Renal pelvis (tissue), 4 donors: ENCODE results near the gene TMC4. TPM values are rescaled to one million over a fixed set of nuclear protein-coding genes. Genes with fewer than 3 reads are reported as not detected.

Source experiments
- DNase-seq: peaks from one replicate; pipeline ENCODE4 v3.0.0-alpha.2; 2013
- polyA plus RNA-seq, 3 donors: library from polyadenylated mRNA; unstranded; fragments of 120-200 nt; gene quantifications; one replicate each; pipeline ENCODE4 v1.2.1, GENCODE V29; 2013; ENCODE audit not compliant: insufficient read length in 3 of 3

The TMC4 gene
- polyA plus RNA-seq, 3 donors: 33.3 to 38.4 (median 35.7) TPM

DNA sequence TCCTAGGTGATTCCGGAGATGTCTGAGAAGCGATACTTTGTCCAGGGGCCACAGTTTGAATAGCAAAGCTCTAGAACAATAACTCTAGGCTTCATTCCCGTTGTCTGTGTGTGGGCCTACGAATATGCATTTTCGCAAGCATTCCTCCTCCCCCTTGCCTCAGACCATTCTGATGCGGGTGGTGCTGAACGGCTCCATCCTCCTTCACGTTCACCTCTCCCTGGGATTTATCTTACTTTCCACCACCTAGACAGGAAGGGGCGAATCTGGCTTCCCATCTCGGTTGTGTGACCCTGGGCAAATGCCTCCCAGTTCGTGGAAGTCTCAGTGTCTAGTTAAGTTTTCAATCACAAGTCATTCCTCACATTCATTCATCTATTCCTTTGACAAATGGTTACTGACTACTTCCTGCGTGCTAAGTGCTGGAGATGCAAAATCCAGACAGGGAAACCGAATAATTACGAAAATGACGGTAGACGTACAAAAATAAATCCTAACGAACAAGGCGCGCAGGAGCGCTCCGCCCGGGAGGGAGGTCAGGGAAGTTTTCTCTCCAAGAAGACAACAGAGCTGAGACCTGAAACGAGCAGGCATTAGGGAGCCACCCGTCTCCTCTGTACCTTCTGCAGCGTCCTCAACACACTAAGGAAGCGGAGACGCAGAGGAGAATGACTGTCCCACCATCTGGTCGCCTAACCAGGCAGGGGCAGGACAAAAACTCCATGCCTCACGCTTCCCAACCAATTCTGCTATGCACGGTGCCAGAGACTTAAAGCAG lies 36.7 kb downstream of the TMC4 start:
- no peak for DNase-seq

DNA sequence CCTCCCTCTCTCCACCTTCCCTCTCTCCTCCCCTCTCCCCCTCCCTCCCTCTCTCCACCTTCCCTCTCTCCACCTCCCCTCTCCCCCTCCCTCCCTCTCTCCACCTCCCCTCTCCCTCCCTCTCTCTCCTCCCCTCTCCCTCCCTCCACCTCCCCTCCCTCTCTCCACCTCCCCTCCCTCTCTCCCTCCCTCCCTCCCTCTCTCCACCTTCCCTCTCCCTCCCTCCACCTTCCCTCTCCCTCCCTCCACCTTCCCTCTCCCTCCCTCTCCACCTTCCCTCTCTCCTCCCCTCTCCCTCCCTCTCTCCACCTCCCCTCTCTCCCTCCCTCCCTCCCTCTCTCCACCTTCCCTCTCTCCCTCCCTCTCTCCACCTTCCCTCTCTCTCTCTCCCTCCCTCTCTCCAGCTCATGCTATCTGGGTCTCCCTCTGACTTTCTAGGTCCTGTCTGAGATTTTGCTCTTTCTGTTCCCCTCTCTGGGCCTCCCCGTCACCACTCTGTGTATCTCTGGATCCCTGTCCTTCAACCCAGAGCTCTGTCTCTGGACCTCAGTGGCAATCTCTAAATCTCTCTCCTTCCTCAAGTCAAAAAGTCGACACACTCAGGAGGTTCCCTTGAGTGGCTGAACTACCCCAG lies 38.9 kb downstream of the TMC4 start:
- no peak for DNase-seq

DNA sequence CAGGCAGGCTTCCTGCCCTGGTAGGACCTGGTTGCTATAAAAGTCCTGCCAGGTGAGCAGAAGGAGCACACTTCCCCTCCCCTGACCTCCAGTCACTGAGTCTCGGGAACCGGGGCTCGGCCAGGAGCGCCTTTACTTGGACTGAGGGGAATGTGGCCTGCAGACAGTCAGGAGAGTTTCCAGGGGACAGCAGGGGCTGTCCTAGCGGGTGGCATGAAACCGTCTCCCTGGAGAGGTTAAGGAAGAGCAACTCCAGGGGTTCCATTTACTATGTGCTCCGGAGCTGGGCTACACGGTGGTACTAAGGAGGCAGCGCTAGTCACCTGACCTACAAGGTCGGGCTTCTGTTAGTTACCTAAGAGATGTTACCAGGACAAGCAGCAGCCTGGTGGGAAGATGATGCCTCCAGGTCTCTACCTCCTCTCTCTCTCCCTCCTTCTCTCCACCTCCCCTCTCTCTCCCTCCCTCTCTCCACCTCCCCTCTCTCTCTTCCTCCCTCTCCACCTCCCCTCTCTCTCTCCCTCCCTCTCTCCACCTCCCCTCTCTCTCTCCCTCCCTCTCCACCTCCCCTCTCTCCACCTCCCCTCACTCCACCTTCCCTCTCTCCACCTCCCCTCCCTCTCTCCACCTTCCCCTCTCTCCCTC lies 39.5 kb downstream of the TMC4 start:
- peak; percentile 46 for DNase-seq

DNA sequence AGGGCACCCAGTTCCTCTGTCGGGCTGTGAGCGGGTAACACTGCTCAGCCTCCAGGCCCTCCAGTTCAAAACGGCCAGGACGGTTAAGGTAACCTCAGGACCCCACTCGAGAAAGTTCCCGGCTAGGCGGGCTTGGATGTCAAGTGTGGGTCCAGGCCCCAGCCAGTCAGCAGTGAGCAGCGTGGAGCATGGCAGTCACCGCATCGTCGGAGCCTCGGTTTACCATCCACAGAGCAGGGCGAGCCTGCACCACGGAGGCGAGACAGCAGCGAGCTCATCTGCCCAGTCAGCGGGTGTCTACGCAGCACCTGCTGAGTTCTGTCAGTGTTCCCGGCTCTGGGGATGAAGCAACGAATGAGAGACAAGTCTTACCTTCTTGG lies 43.4 kb downstream of the TMC4 start:
- no peak for DNase-seq

DNA sequence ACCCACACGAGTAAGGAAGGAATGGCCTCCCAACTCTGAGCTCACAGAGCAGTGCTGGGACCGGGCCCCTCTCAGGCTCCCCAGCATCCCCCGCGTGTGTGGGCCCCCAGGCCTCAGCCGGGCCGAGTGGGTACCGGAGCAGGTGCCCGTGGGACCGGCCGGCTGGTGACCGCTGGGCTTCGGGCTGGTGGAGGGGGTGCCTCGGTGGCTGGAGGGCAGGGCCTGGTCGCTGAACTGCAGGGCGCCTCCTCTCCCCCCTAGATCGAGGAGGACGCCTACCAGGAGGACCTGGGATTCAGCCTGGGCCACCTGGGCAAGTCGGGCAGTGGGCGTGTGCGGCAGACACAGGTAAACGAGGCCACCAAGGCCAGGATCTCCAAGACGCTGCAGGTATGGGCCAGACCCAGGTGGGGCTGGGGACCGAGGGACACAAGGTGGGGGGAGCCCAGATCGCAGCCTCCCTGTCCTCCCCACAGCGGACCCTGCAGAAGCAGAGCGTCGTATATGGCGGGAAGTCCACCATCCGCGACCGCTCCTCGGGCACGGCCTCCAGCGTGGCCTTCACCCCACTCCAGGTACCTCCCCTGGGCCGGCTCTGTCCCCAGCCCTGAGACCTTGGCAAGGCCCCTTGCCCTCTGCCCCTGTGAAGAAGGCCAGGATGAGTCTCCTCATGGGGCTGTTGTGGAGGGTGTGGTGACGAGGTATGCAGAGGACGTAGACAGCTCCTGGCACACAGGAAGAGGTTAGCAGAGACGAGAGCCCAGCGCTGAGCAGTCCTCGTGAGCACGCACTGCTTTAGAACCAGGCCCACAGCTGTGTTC lies 44.0 kb downstream of the TMC4 start:
- DNase-seq: no peak

DNA sequence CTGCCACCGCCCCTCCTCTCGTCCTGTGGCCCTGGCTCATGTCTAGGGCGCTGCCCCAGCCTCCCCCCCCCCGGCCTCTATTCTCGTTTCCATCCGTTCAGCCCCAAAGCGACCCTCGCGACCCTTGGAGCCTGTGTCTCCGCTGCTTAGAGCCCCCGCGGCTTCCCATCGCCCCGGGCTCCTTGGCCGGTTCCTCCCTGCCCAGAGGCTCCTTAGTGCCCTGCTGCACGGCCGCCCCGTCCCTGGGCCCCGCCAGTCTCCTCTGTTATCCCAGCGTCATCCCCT lies 44.6 kb downstream of the TMC4 start:
- DNase-seq: no peak

DNA sequence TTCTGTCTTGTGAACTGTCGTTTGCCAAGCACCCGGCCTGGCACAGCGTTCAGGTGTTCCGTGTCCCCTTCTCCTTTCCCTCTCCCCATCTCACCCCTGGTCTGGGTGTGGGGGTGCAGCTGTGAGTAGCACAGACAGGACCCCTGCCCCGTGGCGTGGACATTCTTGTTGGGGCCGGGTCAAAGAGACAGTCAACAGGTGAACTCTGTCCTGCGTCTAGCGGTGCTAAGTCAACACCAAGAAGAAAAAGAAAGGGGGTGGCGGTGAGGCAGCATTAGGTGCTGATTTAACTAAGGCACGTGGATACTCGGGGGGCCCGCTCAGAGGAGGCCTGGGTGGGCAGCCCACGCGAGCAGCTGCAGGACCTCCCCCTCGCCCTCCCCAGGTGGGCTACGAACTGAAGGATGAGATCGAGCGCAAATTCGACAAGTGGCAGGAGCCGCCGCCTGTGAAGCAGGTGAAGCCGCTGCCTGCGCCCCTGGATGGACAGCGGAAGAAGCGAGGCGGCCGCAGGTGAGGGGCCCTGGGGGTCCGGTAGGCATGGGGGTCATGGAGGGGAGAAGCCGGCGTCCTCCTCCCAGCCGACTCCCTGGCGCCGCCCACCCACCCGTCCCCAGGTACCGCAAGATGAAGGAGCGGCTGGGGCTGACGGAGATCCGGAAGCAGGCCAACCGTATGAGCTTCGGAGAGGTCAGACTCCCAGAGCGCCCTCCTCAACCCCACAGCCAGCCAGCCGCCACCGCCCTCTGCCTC lies 45.1 kb downstream of the TMC4 start:
- no peak for DNase-seq

DNA sequence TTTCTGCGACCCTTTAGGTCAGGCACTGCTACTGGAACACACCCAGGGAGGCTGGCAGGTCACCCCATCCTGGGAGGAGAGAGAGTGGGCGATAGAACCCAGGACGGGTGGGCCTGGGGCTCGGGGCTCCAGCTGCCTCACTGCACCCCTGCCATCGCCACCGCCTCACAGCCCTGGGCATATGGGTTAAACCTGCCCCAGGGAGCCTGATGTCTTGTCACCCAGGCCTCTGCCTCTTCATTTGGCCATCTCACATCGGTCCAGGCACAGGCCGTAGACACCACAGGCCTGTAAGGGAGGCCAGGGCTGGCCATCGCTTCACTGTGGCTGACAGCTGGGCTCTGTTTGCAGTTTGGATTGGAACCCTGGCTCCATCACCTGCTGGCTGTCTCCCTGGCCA lies 47.2 kb downstream of the TMC4 start:
- DNase-seq: no peak

DNA sequence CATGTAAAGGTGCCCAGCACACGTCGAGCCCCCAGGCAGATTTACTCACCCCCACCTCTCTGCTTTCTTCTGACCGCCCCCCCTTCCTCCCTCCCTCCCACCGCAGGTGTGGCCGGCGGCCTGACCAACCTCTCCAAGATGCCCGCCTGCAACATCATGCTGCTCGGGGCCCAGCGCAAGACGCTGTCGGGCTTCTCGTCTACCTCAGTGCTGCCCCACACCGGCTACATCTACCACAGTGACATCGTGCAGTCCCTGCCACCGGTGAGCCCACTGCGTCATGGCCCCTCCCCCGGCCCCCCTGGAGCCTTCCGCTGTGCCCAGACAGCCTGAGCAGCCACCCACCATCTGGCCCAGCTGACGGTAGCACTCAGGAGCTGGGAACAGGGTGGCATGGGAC lies 48.6 kb downstream of the TMC4 start:
- no peak for DNase-seq

DNA sequence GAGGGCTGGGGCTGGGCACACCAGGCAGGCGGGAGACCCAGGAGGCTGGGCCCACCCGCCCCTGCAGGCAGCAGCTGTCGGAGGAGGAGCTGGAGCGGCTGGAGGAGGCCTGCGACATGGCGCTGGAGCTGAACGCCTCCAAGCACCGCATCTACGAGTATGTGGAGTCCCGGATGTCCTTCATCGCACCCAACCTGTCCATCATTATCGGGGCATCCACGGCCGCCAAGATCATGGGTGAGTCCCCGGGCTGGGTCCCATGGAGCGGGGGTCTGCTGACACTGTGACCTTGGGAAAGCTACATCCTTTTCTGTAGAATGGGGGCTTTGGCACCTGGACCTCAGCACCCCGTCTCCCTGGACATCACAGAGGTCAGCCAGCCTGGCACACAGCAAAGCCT lies 49.3 kb downstream of the TMC4 start:
- no peak for DNase-seq

DNA sequence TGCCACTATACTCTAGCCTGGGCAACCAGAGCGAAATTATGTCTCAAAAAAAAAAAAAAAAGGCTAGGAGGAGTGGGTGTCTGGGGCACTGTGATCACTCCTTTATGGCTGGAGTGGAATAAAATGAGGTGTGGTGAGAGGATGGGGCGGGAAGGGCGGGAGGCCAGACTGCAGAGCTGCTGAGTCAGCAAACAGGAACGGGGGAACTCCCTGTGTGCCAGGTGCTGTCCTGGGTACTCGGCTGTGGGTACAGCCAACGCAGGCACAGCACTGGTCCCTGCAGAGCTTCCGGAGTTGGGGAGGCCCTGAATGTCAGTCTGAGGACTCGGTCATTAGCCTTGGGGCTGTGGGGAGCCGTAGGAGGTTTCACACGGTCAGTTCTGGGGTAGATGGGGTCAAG lies 51.7 kb downstream of the TMC4 start:
- no peak for DNase-seq

DNA sequence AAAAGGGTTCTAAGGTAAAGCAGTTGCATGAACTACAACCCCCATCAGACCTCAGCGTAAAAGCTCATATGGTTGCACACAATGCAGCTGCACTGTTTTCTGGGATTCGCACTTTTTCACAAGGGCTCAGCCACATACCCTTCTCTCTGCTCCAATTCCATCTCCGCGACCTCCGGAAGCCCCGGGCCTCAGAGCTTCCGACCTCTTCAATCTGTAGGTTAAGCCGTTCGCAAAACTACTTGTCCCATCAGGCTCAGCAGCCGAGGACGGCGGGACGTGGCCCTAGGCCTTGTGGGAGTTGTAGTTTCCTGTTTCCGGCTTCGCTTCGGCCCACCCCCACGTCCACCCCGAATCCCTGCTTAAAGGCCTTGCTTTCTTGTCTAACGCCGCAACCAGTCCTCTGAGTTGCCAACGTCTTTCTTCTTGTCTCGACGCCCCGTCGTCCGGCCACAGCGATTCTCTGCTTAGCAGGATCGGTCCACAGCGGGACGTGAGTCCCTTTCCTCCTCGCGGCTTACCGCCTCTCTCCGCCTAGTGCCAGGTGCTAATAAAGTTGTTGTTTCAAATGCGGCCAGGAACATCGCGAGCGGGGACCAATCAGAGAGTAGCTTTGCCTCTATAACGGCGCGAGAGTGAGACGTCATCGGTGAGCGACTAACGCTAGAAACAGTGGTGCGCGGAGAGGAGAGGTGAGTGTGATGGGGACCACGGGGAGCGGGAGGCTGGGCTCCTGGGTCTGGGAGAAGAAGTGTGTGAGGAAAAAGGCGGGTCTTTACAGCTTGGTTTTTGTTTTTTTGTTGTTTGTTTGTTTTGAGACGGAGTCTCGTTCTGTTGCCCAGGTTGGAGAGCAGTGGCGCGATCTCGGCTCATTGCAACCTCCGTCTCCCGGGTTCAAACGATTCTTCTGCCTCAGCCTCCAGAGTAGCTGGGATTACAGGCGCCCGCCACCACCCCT lies 57.6 kb downstream of the TMC4 start, which contains the start of the genes PRPF31 and TFPT:
Gene PRPF31, plus strand, starts transcription at position 646 of the 955 bp plus-strand sequence. CDS start 2,525 bp downstream, outside the sequence.
Gene TFPT, minus strand, starts transcription at position 549 of the 955 bp plus-strand sequence. Its CDS starts 388 bp downstream, at position 161.
- peak; percentile 99 for DNase-seq

DNA sequence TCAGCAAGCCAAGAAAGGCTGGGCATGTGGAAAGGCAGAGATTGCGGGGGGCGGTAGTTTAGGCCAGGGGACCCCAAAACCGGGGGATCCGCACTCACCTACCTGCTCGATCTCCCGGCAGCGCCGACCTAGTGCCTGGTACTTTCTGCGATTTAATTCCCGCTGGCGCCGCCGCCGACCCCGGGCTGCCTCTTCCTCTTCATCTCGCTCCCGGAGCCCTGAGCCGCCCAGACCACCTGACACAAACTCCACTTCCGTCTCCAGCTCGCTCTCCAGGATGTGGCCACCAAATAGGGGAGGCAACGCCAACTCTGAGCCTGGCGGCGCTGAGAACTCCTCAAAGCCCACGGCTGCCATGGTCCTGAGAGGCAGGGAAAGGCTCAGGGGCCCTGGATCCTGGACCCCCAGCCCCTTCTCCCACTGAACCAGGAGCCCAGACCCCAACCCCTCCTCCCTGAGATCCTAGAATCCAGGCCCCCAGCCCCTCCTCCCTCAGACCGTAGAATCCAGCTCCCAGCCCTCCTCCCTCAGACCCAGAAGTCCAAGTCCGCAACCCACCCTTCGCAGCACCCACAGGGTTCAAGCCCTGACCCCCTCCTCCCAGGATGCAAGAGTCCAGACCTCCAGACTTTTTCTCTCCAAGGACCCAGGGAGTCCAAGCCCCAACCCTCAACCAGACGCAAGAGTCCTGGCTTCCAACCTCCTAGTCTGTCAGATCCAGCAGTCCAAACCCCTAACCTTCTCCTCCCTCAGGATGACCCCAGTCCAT lies 58.4 kb downstream of the TMC4 start:
- no peak for DNase-seq

Other genes with a start within 250 kb of the TMC4 start
- gene CACNG8, start 210.2 kb downstream of the TMC4 start, polyA plus RNA-seq: under 1 TPM; 0.19 to 0.49 (median 0.35) TPM
- under 1 TPM; 0.65 to 0.88 (median 0.73) TPM for gene CACNG6, start 181.5 kb downstream of the TMC4 start, polyA plus RNA-seq
- under 1 TPM in 1 of 3 donors, not detected in 2; 0.38 TPM for gene VSTM1, start 109.3 kb downstream of the TMC4 start, polyA plus RNA-seq
- gene TARM1, start 91.8 kb downstream of the TMC4 start, polyA plus RNA-seq: under 1 TPM; 0.16 to 0.30 (median 0.21) TPM
- under 1 TPM; 0.27 to 0.40 (median 0.30) TPM for gene OSCAR, start 72.4 kb downstream of the TMC4 start, polyA plus RNA-seq
- gene NDUFA3, start 70.3 kb downstream of the TMC4 start, polyA plus RNA-seq: 100 to 1,000 TPM; 126 to 157 (median 156) TPM
- 10 to 100 TPM; 18.2 to 22.2 (median 21.9) TPM for gene TFPT, start 57.5 kb downstream of the TMC4 start, polyA plus RNA-seq
- gene PRPF31, start 57.4 kb downstream of the TMC4 start, polyA plus RNA-seq: 10 to 100 TPM; 72.8 to 83.6 (median 74.5) TPM
- 10 to 100 TPM; 60.6 to 69.8 (median 69.0) TPM for gene CNOT3, start 35.4 kb downstream of the TMC4 start, polyA plus RNA-seq
- gene LENG1, start 13.4 kb downstream of the TMC4 start, polyA plus RNA-seq: 10 to 100 TPM in 1 of 3 donors, 1 to 10 TPM in 2; 8.2 to 10.4 (median 8.5) TPM
- gene MBOAT7, start 16.4 kb upstream of the TMC4 start, polyA plus RNA-seq: 10 to 100 TPM; 74.1 to 97.8 (median 84.2) TPM
- 10 to 100 TPM; 48.5 to 70.9 (median 67.9) TPM for gene TSEN34, start 18.1 kb upstream of the TMC4 start, polyA plus RNA-seq
- gene RPS9, start 27.7 kb upstream of the TMC4 start, polyA plus RNA-seq: 1,000 to 10,000 TPM; 1,622 to 1,775 (median 1,767) TPM
- gene LILRB3, start 49.8 kb upstream of the TMC4 start, polyA plus RNA-seq: 1 to 10 TPM; 1.6 to 2.4 (median 1.6) TPM
- under 1 TPM; 0.34 to 0.70 (median 0.53) TPM for gene LILRA6, start 69.6 kb upstream of the TMC4 start, polyA plus RNA-seq
- 1 to 10 TPM; 1.7 to 2.2 (median 2.1) TPM for gene LILRB5, start 84.1 kb upstream of the TMC4 start, polyA plus RNA-seq
- gene LILRB2, start 108.0 kb upstream of the TMC4 start, polyA plus RNA-seq: 1 to 10 TPM in 2 of 3 donors, under 1 TPM in 1; 0.95 to 1.2 (median 1.0) TPM
- under 1 TPM; 0.33 to 0.38 (median 0.37) TPM for gene LILRA5, start 140.0 kb upstream of the TMC4 start, polyA plus RNA-seq
- under 1 TPM in 1 of 3 donors, not detected in 2; 0.07 TPM for gene LILRA4, start 166.0 kb upstream of the TMC4 start, polyA plus RNA-seq
- gene LAIR1, start 191.8 kb upstream of the TMC4 start, polyA plus RNA-seq: 1 to 10 TPM; 3.6 to 7.3 (median 4.3) TPM
- gene TTYH1, start 242.3 kb upstream of the TMC4 start, polyA plus RNA-seq: 10 to 100 TPM; 11.5 to 14.4 (median 14.1) TPM